HepG2 (cell line): ENCODE measurements around the gene GATA3. TPM values are rescaled to one million over a fixed set of nuclear protein-coding genes. Genes with fewer than 3 reads are reported as not detected.

ENCODE experiments used
- CHCHD3 ChIP-seq: sonication (generic); formaldehyde crosslinking; IDR thresholded peaks from 2 replicates; pipeline ENCODE4 v1.8.0; 2022; ENCODE audit warnings: mild to moderate bottlenecking, missing genetic modification reagents, moderate library complexity
- CHD2 ChIP-seq: IDR thresholded peaks from 2 replicates; pipeline ENCODE4 v1.6.1; 2011; ENCODE audit warnings: low read depth, low read length, improper control_type of control experiment
- CREB1 ChIP-seq, 2 experiments: fragments of 450-650 bp in 1 of 2; IDR thresholded peaks; 2 replicates each; pipeline ENCODE4 v1.6.1; 2016 to 2017; ENCODE audit warnings: control low read depth in 1 of 2, mild to moderate bottlenecking in 1 of 2, missing compliant biosample characterization in 1 of 2, missing genetic modification characterization in 1 of 2
- EP300 ChIP-seq, 3 experiments: sonication (generic) in 1 of 3; formaldehyde crosslinking in 1 of 3; IDR thresholded peaks; 2 replicates each; pipeline versions ENCODE4 v1.5.1 to v1.6.1; 2011 to 2020; ENCODE audit warnings: low read depth in 2 of 3, low read length in 2 of 3, borderline replicate concordance in 1 of 3, improper control_type of control experiment in 1 of 3, mild to moderate bottlenecking in 1 of 3, missing genetic modification reagents in 1 of 3, moderate library complexity in 1 of 3
- FOXJ3 ChIP-seq: sonication (generic); formaldehyde crosslinking; IDR thresholded peaks from 2 replicates; pipeline ENCODE4 v1.4.0; 2020; ENCODE audit warnings: missing genetic modification reagents, mild to moderate bottlenecking, borderline replicate concordance
- FOXK1 ChIP-seq: sonication (generic); formaldehyde crosslinking; IDR thresholded peaks from 2 replicates; pipeline ENCODE4 v1.4.0; 2020; ENCODE audit warnings: low read depth, missing genetic modification reagents, borderline replicate concordance
- IRX3 ChIP-seq: sonication (generic); formaldehyde crosslinking; IDR thresholded peaks from 2 replicates; pipeline ENCODE4 v1.8.1; 2023; ENCODE audit warnings: mild to moderate bottlenecking, low read depth, missing genetic modification reagents, borderline replicate concordance
- KDM5B ChIP-seq: sonication (generic); formaldehyde crosslinking; IDR thresholded peaks from 2 replicates; pipeline ENCODE4 v1.4.0; 2020; ENCODE audit warnings: missing genetic modification reagents, mild to moderate bottlenecking, borderline replicate concordance
- KLF6 ChIP-seq: IDR thresholded peaks from 2 replicates; pipeline ENCODE4 v1.8.0; 2016; ENCODE audit warnings: missing biosample characterization, missing genetic modification reagents
- LCORL ChIP-seq, 2 experiments: fragments of 450-650 bp in 1 of 2; sonication (generic) in 1 of 2; formaldehyde crosslinking in 1 of 2; IDR thresholded peaks; 2 replicates each; pipeline versions ENCODE4 v1.5.0 to v1.6.1; 2017 to 2020; ENCODE audit warnings: antibody characterized with exemption in 1 of 2, missing genetic modification reagents in 1 of 2
- MAZ ChIP-seq, 2 experiments: sonication (generic) in 1 of 2; formaldehyde crosslinking in 1 of 2; IDR thresholded peaks; 2 replicates each; pipeline versions ENCODE4 v1.5.0 to v1.6.1; 2012 to 2020; ENCODE audit warnings: low read depth in 2 of 2, mild to moderate bottlenecking in 2 of 2, borderline replicate concordance in 1 of 2, improper control_type of control experiment in 1 of 2, low read length in 1 of 2, missing genetic modification reagents in 1 of 2, moderate library complexity in 1 of 2
- TCF12 ChIP-seq, 2 experiments: fragments of 450-650 bp in 1 of 2; sonication (generic) in 1 of 2; formaldehyde crosslinking in 1 of 2; IDR thresholded peaks; 2 replicates each; pipeline versions ENCODE4 v1.6.1 to v1.8.0; 2017 to 2022; ENCODE audit warnings: antibody characterized with exemption in 1 of 2, mild to moderate bottlenecking in 1 of 2, missing genetic modification reagents in 1 of 2, moderate library complexity in 1 of 2
- ZKSCAN5 ChIP-seq: sonication (generic); formaldehyde crosslinking; IDR thresholded peaks from 2 replicates; pipeline ENCODE4 v1.5.1; 2020; ENCODE audit warnings: mild to moderate bottlenecking, missing genetic modification reagents
- ZMYM4 ChIP-seq: sonication (generic); formaldehyde crosslinking; IDR thresholded peaks from 2 replicates; pipeline ENCODE4 v1.8.1; 2023; ENCODE audit warnings: mild to moderate bottlenecking, missing genetic modification reagents
- ZNF225 ChIP-seq: sonication (generic); formaldehyde crosslinking; IDR thresholded peaks from 2 replicates; pipeline ENCODE4 v1.4.0; 2020; ENCODE audit warnings: mild to moderate bottlenecking, missing genetic modification reagents
- ZNF317 ChIP-seq: sonication (generic); formaldehyde crosslinking; IDR thresholded peaks from 2 replicates; pipeline ENCODE4 v1.5.0; 2020; ENCODE audit warnings: mild to moderate bottlenecking, missing genetic modification reagents
- ZNF441 ChIP-seq: sonication (generic); formaldehyde crosslinking; IDR thresholded peaks from 2 replicates; pipeline ENCODE4 v1.7.0; 2021; ENCODE audit warnings: missing genetic modification reagents, borderline replicate concordance
- ZNF775 ChIP-seq: sonication (generic); formaldehyde crosslinking; IDR thresholded peaks from 2 replicates; pipeline ENCODE4 v1.4.0; 2020; ENCODE audit warnings: missing genetic modification reagents, mild to moderate bottlenecking, moderate library complexity, borderline replicate concordance
- ZNF841 ChIP-seq: sonication (generic); formaldehyde crosslinking; IDR thresholded peaks from 2 replicates; pipeline ENCODE4 v1.8.1; 2023; ENCODE audit warnings: missing genetic modification reagents, borderline replicate concordance
- polyA plus RNA-seq, 8 experiments: library from polyadenylated mRNA; depleted of rRNA in 3 of 8; stranded (reverse) in 7 of 8; unstranded in 1 of 8; fragments of >200 nt; fragmentation: Illumina TruSeq in 4 of 8; extraction: Trizol in 4 of 8; gene quantifications; 2 replicates each; pipeline versions ENCODE4 v1.2.1 to v1.2.3, GENCODE V29; 2011 to 2016; ENCODE audit warnings: low read depth in 4 of 8, missing spikeins in 1 of 8, mixed read lengths in 1 of 8; ENCODE audit not compliant: insufficient read depth in 1 of 8
- total RNA-seq, 5 experiments: library from RNA; depleted of rRNA; stranded (reverse); fragments of >200 nt; fragmentation: Illumina TruSeq; extraction: Trizol; gene quantifications; 2 replicates each; pipeline ENCODE4 v1.2.3, GENCODE V29; 2016; ENCODE audit warnings: low read depth in 1 of 5
- TF ChIP-seq, protein P1 (sequence below): sonication (generic); formaldehyde crosslinking; IDR thresholded peaks from 2 replicates; pipeline ENCODE4 v1.4.0; 2020; ENCODE audit warnings: missing genetic modification reagents
- TF ChIP-seq, protein P2 (sequence below): sonication (generic); formaldehyde crosslinking; IDR thresholded peaks from 2 replicates; pipeline ENCODE4 v1.4.0; 2020; ENCODE audit warnings: missing genetic modification reagents
- TF ChIP-seq, protein P3 (sequence below): sonication (generic); formaldehyde crosslinking; IDR thresholded peaks from 2 replicates; pipeline ENCODE4 v1.4.0; 2020; ENCODE audit warnings: missing genetic modification reagents

Gene GATA3
- total and polyA plus RNA-seq, 2 of the 13 experiments (the other 11 are each of a cell fraction or from before 2014, with no cell fraction given) = not detected

GRCh38 chr10:8050556-8051108 lies 3.9 kb upstream of the GATA3 start (continued):
- TF ChIP-seq IRX3 (CRISPR knock-in tag) = no peak
- no peak for TF ChIP-seq ZNF775 (CRISPR knock-in tag)
- TF ChIP-seq MAZ (IDR thresholded peaks at IDR 0.05; ENCODE audit: borderline replicate concordance, low read depth, low read length) = no peak; the same call in 1 of the 2 replicates
- peak; percentile 72 for TF ChIP-seq MAZ (CRISPR knock-in tag; IDR thresholded peaks at IDR 0.05; ENCODE audit: low read depth)
- TF ChIP-seq FOXK1 (CRISPR knock-in tag) = peak; percentile 58; the same call in 1 of the 2 replicates
- no peak for TF ChIP-seq CHCHD3 (CRISPR knock-in tag)
- TF ChIP-seq ZNF441 = peak; percentile 74; the same call in 1 of the 2 replicates
- no peak for TF ChIP-seq LCORL (IDR thresholded peaks at IDR 0.05)
- TF ChIP-seq LCORL (CRISPR knock-in tag; IDR thresholded peaks at IDR 0.05) = peak; percentile 87
- TF ChIP-seq ZNF225 = no peak
- TF ChIP-seq, protein P1, sequence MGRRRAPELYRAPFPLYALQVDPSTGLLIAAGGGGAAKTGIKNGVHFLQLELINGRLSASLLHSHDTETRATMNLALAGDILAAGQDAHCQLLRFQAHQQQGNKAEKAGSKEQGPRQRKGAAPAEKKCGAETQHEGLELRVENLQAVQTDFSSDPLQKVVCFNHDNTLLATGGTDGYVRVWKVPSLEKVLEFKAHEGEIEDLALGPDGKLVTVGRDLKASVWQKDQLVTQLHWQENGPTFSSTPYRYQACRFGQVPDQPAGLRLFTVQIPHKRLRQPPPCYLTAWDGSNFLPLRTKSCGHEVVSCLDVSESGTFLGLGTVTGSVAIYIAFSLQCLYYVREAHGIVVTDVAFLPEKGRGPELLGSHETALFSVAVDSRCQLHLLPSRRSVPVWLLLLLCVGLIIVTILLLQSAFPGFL (CRISPR knock-in tag) = no peak
- no peak for TF ChIP-seq TCF12 (IDR thresholded peaks at IDR 0.05)
- no peak; the same call in 1 of the 2 replicates for TF ChIP-seq TCF12 (CRISPR knock-in tag; IDR thresholded peaks at IDR 0.05)
- TF ChIP-seq, protein P2, sequence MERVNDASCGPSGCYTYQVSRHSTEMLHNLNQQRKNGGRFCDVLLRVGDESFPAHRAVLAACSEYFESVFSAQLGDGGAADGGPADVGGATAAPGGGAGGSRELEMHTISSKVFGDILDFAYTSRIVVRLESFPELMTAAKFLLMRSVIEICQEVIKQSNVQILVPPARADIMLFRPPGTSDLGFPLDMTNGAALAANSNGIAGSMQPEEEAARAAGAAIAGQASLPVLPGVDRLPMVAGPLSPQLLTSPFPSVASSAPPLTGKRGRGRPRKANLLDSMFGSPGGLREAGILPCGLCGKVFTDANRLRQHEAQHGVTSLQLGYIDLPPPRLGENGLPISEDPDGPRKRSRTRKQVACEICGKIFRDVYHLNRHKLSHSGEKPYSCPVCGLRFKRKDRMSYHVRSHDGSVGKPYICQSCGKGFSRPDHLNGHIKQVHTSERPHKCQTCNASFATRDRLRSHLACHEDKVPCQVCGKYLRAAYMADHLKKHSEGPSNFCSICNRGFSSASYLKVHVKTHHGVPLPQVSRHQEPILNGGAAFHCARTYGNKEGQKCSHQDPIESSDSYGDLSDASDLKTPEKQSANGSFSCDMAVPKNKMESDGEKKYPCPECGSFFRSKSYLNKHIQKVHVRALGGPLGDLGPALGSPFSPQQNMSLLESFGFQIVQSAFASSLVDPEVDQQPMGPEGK (CRISPR knock-in tag) = peak; percentile 79
- peak in 1 of 2 experiments; percentile 57; a peak in 2 of 4 replicates for TF ChIP-seq EP300 (IDR thresholded peaks at IDR 0.05; ENCODE audit: low read depth in 2 of 2, low read length in 2 of 2)
- TF ChIP-seq EP300 (CRISPR knock-in tag; IDR thresholded peaks at IDR 0.05; ENCODE audit: borderline replicate concordance) = no peak
- TF ChIP-seq FOXJ3 (CRISPR knock-in tag) = peak; percentile 72; the same call in 1 of the 2 replicates
- TF ChIP-seq KLF6 (CRISPR knock-in tag) = no peak
- peak; percentile 81 for TF ChIP-seq ZMYM4 (CRISPR knock-in tag)
- peak; percentile 75; the same call in 1 of the 2 replicates for TF ChIP-seq KDM5B
- no peak for TF ChIP-seq ZKSCAN5
- peak; percentile 33; the same call in 1 of the 2 replicates for TF ChIP-seq ZNF317 (CRISPR knock-in tag)
- TF ChIP-seq, protein P3, sequence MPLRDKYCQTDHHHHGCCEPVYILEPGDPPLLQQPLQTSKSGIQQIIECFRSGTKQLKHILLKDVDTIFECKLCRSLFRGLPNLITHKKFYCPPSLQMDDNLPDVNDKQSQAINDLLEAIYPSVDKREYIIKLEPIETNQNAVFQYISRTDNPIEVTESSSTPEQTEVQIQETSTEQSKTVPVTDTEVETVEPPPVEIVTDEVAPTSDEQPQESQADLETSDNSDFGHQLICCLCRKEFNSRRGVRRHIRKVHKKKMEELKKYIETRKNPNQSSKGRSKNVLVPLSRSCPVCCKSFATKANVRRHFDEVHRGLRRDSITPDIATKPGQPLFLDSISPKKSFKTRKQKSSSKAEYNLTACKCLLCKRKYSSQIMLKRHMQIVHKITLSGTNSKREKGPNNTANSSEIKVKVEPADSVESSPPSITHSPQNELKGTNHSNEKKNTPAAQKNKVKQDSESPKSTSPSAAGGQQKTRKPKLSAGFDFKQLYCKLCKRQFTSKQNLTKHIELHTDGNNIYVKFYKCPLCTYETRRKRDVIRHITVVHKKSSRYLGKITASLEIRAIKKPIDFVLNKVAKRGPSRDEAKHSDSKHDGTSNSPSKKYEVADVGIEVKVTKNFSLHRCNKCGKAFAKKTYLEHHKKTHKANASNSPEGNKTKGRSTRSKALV (CRISPR knock-in tag) = peak; percentile 96
- peak; percentile 25; the same call in 1 of the 2 replicates for TF ChIP-seq ZNF841 (CRISPR knock-in tag)
- TF ChIP-seq CREB1 (IDR thresholded peaks at IDR 0.05) = no peak
- TF ChIP-seq CREB1 (CRISPR knock-in tag; IDR thresholded peaks at IDR 0.05) = no peak
- no peak for TF ChIP-seq CHD2
